T-helper 17 cell (primary cell): ENCODE measurements around the gene TMC3. TPM values are rescaled to one million over a fixed set of nuclear protein-coding genes. Genes with fewer than 3 reads are reported as not detected.
"Not testable (repeated sequence)": the region's sequence is repeated elsewhere in the genome, so short reads cannot be mapped to it uniquely, and the experiment has no call there.

Experiments used
- ATAC-seq: fragments of 150-1000 bp; cut with Tn5 transposase; 2 replicates; pipeline ENCODE4 v1.10.0; 2021; ENCODE audit warnings: mild to moderate bottlenecking, moderate library complexity
- DNase-seq, 3 donors: peaks; one replicate each; pipeline versions ENCODE4 v3.0.0 to v3.0.0-alpha.2; 2020 to 2021
- H3K9me3 ChIP-seq: one replicate; pipeline ENCODE4 v1.7.0; 2013; ENCODE audit warnings: low read length, mild to moderate bottlenecking; ENCODE audit not compliant: control insufficient read depth, poor library complexity, severe bottlenecking
- H3K27ac Mint-ChIP-seq: one replicate; pipeline ENCODE4 v1.8.0; 2022; ENCODE audit warnings: mild to moderate bottlenecking, moderate library complexity, mixed read lengths
- H3K27me3 Mint-ChIP-seq: one replicate; pipeline ENCODE4 v1.8.0; 2022; ENCODE audit warnings: mixed read lengths
- H3K36me3 Mint-ChIP-seq: one replicate; pipeline ENCODE4 v1.8.0; 2022; ENCODE audit warnings: low read depth, mixed read lengths
- H3K4me1 Mint-ChIP-seq: one replicate; pipeline ENCODE4 v1.8.0; 2022; ENCODE audit warnings: mild to moderate bottlenecking, mixed read lengths
- H3K4me3 Mint-ChIP-seq: one replicate; pipeline ENCODE4 v1.8.0; 2022; ENCODE audit warnings: mild to moderate bottlenecking, moderate library complexity, mixed read lengths
- total RNA-seq, 4 donors: library from RNA in 2 of 4; stranded (reverse) in 2 of 4; gene quantifications; one replicate each; pipeline ENCODE4 v1.2.3 and lab custom pipeline; 2022 to 2026

The TMC3 gene
- total RNA-seq, 2 donors from 2014 or later, result not detected

DNA sequence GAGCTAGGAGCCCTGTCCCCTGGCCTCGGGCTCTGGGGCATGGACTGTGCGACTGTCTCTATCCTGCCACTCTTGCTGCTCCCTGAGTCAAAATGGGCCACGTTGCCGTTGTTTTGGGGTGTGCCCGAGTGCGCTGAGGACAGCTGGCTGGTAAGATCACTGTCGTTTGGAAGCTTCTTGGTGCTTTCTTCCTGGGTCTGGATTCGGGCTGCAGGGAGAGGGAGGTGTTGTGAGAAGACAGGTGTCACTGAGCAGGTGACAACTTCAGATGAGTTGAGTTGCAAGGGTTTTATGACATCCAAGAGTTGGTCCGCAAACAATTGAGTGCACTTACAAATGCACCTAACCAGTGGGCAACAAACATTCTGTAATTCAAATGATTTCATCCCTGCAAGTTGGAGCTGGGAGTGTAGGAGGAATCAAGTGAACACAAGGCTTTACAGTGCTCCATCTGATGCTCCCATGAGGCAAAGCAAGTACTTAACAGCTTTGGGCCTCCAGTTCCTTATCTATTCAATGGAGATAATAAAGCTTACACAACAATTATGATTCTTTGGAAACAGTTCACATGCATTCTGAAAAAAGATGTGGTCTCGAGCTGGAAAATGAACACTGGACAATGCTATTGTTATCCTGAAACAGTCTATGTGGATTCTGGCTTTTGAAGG is 39.1 kb downstream of the TMC3 start:
- no peak for ATAC-seq
- Mint-ChIP-seq H3K4me1 (peaks cover 13% of the 10 kb centered on the region), H3K27me3 (peaks cover 5% of the 10 kb centered on the region), H3K36me3 (no peaks in the 10 kb centered on the region), H3K4me3 (no peak overlapping the region), H3K27ac (no peak overlapping the region)
- H3K9me3 ChIP-seq, result no peaks in the 10 kb centered on the region
- DNase-seq, result no peak

DNA sequence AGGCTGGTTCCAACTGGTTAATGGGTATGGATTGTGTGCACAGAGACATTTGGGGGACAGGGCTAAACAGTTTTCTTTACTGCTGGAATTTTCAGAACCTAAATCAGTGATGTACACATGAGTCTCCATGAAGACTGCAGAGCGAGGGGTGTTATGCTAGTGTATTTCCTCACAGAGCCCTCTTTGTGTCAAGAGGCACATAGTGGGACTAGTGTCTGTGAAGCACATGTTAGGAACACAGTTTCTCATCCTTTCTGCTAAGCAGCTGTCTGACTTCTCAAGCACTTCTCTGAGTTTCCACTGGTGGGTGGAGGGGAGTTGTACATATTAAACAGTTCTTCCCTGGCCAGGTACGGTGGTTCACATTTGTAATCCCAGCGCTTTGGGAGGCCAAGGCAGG is 40.6 kb downstream of the TMC3 start:
- Mint-ChIP-seq H3K27me3 (no peaks in the 10 kb centered on the region), H3K36me3 (no peaks in the 10 kb centered on the region), H3K4me1 (peaks cover 12% of the 10 kb centered on the region), H3K4me3 (no peak overlapping the region), H3K27ac (peak overlapping the region; percentile 24)
- H3K9me3 ChIP-seq, result no peaks in the 10 kb centered on the region
- ATAC-seq (no peak), DNase-seq (no peak)

DNA sequence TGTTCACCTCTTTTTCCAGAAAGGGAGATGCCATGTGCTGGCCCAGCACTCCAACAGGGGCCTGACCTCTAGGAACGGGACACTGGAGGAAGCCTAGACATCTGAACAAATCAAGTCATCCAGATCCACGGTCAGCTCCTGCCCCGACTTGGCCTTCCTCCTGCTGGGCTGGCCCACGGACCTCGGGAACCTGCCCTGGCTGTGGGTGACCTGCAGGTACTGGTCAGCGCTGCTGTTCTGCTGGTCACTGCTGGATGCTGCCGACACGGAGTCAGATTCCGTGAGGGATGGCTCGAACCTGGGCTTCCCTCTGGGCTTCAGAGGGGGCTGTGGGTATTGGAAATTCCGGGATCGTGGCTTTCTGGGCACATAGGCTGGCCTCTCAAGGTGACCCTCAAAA is 41.7 kb downstream of the TMC3 start:
- Mint-ChIP-seq H3K4me3 (no peak overlapping the region), H3K36me3 (no peaks in the 10 kb centered on the region), H3K4me1 (peaks cover 12% of the 10 kb centered on the region), H3K27ac (peak overlapping the region; percentile 27), H3K27me3 (no peaks in the 10 kb centered on the region)
- no peaks in the 10 kb centered on the region for H3K9me3 ChIP-seq
- ATAC-seq (no peak), DNase-seq (no peak)

DNA sequence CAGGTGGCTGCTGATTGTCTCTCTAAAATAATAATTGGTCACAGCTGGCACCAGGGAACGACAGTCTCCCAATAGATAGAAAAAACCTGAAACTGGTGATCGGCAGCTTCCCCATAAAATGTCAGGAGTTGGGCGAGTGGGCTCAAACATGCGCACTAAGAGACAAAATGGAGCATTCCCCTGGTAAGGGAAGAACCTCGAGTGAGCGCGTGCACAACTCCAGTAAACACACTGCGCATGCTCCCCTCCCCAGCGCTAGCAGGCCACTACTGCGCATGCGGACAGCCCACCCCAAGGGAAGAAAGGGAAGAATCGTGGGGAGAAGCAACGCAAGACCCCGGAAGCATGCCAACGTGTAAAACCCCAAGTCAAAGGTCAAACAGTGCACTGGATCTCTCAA is 42.4 kb downstream of the TMC3 start:
- DNase-seq (no peak), ATAC-seq (no peak)
- H3K27ac Mint-ChIP-seq, result peak overlapping the region; percentile 27
- peaks cover 10% of the 10 kb centered on the region for H3K4me1 Mint-ChIP-seq
- H3K27me3 Mint-ChIP-seq, result no peaks in the 10 kb centered on the region
- H3K36me3 Mint-ChIP-seq, result no peaks in the 10 kb centered on the region
- no peaks in the 10 kb centered on the region for H3K9me3 ChIP-seq
- no peak overlapping the region for H3K4me3 Mint-ChIP-seq

- peak overlapping the region; percentile 27 for H3K27ac Mint-ChIP-seq
- not testable (repeated sequence) for DNase-seq, H3K4me1 Mint-ChIP-seq, H3K36me3 Mint-ChIP-seq, H3K27me3 Mint-ChIP-seq, H3K4me3 Mint-ChIP-seq, ATAC-seq, H3K9me3 ChIP-seq
Observed at GRCh38 chr15:81331141-81331540, 42.9 kb downstream of the TMC3 start.

DNA sequence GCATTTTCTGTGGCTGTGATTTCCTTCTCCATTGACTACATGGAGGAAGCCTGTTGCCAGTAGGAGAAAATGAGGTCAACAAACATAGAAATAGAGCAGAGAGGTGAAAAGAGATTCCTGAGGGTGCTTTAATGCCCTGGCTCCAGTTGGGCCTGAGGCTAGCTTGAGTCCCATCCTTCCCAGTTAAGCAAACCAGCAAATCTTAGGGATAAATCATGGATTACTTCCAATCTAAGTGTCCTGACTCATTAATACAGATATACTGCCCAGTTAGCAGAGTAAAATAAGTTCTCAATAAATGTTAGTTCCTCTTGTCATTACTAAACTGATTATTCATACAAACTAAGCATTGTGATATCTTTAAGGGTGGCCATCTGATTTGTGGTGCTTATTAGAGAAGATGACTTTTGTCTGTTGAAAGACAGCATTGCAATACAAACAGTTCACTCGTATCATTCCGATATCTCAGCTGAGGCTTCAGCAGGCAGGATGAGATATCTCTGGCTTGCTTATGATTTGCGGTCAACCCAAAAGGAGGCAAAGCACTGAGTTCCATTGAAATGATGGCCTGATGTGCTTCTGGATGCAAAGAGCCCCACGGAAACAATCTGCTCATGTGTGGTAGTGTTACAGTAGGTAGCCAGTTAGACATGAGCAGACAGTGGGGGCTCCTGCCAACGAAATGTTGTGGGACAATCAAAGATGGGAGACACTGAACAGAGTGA is 43.5 kb downstream of the TMC3 start:
- DNase-seq (no peak), ATAC-seq (no peak)
- no peaks in the 10 kb centered on the region for H3K9me3 ChIP-seq
- no peak overlapping the region for H3K27ac Mint-ChIP-seq
- peaks cover 7% of the 10 kb centered on the region for H3K4me1 Mint-ChIP-seq
- no peaks in the 10 kb centered on the region for H3K36me3 Mint-ChIP-seq
- H3K4me3 Mint-ChIP-seq, result no peak overlapping the region
- no peaks in the 10 kb centered on the region for H3K27me3 Mint-ChIP-seq

GRCh38 chr15:81329446-81329845 is 44.6 kb downstream of the TMC3 start:
- H3K36me3 Mint-ChIP-seq, result no peaks in the 10 kb centered on the region
- H3K4me1 Mint-ChIP-seq, result peaks cover 14% of the 10 kb centered on the region
- no peaks in the 10 kb centered on the region for H3K27me3 Mint-ChIP-seq
- no peak overlapping the region for H3K4me3 Mint-ChIP-seq
- H3K9me3 ChIP-seq, result no peaks in the 10 kb centered on the region
- DNase-seq (no peak), ATAC-seq (no peak)
- H3K27ac Mint-ChIP-seq, result no peak overlapping the region

DNA sequence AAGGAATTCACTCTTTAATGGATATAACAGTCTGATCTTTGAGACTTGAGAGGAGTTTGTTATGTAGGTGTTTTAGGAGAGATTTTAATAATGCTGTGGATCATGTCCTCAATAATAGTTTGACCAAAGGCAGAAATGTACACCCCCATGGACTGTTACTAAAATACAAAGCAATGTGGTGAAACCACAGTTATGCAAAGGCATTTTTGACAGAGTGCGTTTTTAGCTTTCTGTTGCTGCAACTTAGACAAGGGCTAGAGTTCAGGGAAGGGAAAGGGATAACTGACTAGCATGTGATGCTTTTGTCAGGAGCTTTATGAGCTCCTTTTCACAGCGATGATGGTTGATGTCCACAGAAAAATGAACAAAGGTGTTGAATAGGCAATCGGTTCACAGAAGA is 46.5 kb downstream of the TMC3 start:
- ATAC-seq (no peak), DNase-seq (no peak)
- Mint-ChIP-seq H3K4me1 (peaks cover 27% of the 10 kb centered on the region), H3K27me3 (no peaks in the 10 kb centered on the region), H3K27ac (no peak overlapping the region), H3K36me3 (no peaks in the 10 kb centered on the region), H3K4me3 (no peak overlapping the region)
- H3K9me3 ChIP-seq, result no peaks in the 10 kb centered on the region

- H3K9me3 ChIP-seq, result no peaks in the 10 kb centered on the region
- Mint-ChIP-seq H3K27me3 (no peaks in the 10 kb centered on the region), H3K4me3 (no peak overlapping the region), H3K36me3 (no peaks in the 10 kb centered on the region), H3K27ac (no peak overlapping the region), H3K4me1 (peaks cover 29% of the 10 kb centered on the region)
- ATAC-seq (no peak), DNase-seq (no peak)
Observed at GRCh38 chr15:81326466-81327212, 47.4 kb downstream of the TMC3 start.

DNA sequence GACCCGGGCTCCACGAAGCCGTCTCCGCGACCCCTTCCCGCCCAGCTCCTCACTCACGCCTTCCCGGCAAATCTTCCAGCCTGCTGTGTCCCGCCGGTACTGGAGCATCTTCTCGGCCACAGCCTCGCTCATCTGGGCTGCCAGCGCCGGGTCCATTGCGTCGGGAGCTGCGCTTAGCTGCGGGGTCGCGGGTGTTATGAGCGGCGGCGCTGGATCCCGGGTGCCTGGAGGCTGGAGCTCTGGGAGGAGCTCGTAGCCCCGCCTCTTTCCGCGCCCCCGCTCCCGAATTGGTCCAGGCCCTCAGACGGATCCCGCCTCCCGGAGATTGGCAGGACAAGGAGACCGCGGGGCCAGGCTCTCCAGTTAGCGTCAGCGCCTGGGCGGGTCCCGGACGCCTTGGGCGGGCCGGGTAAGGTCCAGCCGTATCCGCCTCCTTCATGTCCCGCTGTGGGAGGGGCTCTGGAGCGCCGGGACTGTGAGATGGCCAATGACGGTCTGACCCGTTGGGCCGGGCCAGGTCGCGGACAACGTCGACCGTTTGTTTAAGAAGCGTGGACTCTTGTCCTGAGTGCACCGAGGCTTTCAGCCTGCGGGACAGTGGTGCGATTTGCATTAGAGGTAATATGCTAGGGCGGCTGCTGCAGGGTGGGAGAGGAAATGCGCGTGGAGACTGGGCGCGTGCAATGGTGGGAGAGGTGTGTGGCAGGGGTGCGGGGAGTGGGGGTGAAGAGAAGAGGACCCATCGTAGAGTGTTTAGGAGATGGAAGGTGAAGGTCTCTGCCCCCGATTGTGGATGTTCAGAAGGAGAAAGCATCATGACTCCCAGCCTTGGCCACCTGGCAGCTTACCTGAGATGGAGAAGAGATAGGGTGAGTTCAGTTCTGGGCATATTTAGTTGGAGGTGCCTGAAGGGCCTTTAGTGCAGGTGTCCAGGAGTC is 49.8 kb downstream of the TMC3 start, which contains the start of gene STARD5:
STARD5 (minus strand) TSS at position 198 of the 938 bp plus-strand sequence; CDS start at position 156, 42 bp downstream.
- Mint-ChIP-seq H3K27me3 (no peaks in the 10 kb centered on the region), H3K4me1 (peaks cover 24% of the 10 kb centered on the region), H3K36me3 (no peaks in the 10 kb centered on the region), H3K27ac (peak within 1 kb of the TSS; percentile 91), H3K4me3 (peak within 1 kb of the TSS; percentile 98)
- no peaks in the 10 kb centered on the region for H3K9me3 ChIP-seq
- DNase-seq (peak; percentile 85 to 93 (median 93)), ATAC-seq (peak; percentile 99)

DNA sequence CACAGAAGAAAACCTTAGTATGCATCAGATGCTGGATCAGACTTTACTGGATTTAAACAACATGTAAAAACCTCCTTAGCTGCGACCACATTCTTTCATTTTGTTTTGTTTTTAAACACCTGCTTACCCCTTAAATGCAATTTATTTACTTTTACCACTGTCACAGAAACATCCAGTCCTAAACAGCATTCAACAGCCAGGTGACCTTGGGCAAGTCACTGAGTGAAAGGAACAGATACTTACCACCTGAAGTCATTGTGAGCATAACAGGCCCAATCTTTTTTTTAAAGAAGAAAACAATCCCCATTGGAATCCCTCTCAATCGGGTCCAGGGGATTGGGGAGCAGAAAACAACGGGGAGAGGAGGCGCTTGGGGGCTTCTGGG is 50.5 kb downstream of the TMC3 start:
- peaks cover 27% of the 10 kb centered on the region for H3K4me1 Mint-ChIP-seq

GRCh38 chr15:81322676-81323253 is 51.2 kb downstream of the TMC3 start:
- H3K27ac Mint-ChIP-seq, result peak overlapping the region; percentile 91
- no peak for ATAC-seq
- no peaks in the 10 kb centered on the region for H3K9me3 ChIP-seq
- peaks cover 4% of the 10 kb centered on the region for H3K36me3 Mint-ChIP-seq
- no peaks in the 10 kb centered on the region for H3K27me3 Mint-ChIP-seq
- H3K4me3 Mint-ChIP-seq, result peak overlapping the region; percentile 53
- H3K4me1 Mint-ChIP-seq, result peaks cover 28% of the 10 kb centered on the region
- DNase-seq, result no peak

More for the DNA sequence above, 50.5 kb downstream of the TMC3 start:
- peak overlapping the region; percentile 91 for H3K27ac Mint-ChIP-seq
- H3K27me3 Mint-ChIP-seq, result no peaks in the 10 kb centered on the region
- H3K4me3 Mint-ChIP-seq, result peak overlapping the region; percentile 98
- peaks cover 3% of the 10 kb centered on the region for H3K36me3 Mint-ChIP-seq
- DNase-seq (no peak), ATAC-seq (peak; percentile 18)
- H3K9me3 ChIP-seq, result no peaks in the 10 kb centered on the region
